ENCODE measurements around the gene TMEM123. TPM values are rescaled to one million over a fixed set of nuclear protein-coding genes. Genes with fewer than 3 reads are reported as not detected.

Gene TMEM123
- total and polyA plus RNA-seq, 2 of the 4 experiments (the other 2 are of a cell fraction), result 96.9 to 127 TPM

GRCh38 chr11:102435688-102436087 is 16.9 kb downstream of the TMEM123 start:
- WGBS, 2 experiments (ENCODE audit: extremely low coverage in 2 of 2, insufficient read length in 1 of 2), result no CpG with 5 or more reads among the region's 3 CpGs
- H2BK15ac ChIP-seq (ENCODE audit: low read depth, low read length), result no peak overlapping the region
- TF ChIP-seq NFE2L2 (IDR thresholded peaks at IDR 0.05; ENCODE audit: low read depth, low read length) (no peak), CHD1 (IDR thresholded peaks at IDR 0.05; ENCODE audit: low read depth, low read length) (no peak), SMC3 (IDR thresholded peaks at IDR 0.05; ENCODE audit: low read depth, low read length) (no peak), RFX5 (IDR thresholded peaks at IDR 0.05; ENCODE audit: low read depth, low read length) (no peak), ELK1 (IDR thresholded peaks at IDR 0.05; ENCODE audit: borderline replicate concordance, low read depth, low read length) (no peak), POLR2A (IDR thresholded peaks at IDR 0.05; ENCODE audit: low read depth, low read length) (no peak), BHLHE40 (IDR thresholded peaks at IDR 0.05; ENCODE audit: low read depth, low read length) (no peak), MAZ (IDR thresholded peaks at IDR 0.05; ENCODE audit: borderline replicate concordance, low read depth, low read length) (no peak), RAD21 (IDR thresholded peaks at IDR 0.05; ENCODE audit: low read length) (no peak), CEBPB (IDR thresholded peaks at IDR 0.05; ENCODE audit: low read depth, low read length) (no peak), MAFK (IDR thresholded peaks at IDR 0.05; ENCODE audit: low read depth, low read length) (no peak), MXI1 (IDR thresholded peaks at IDR 0.05; ENCODE audit: borderline replicate concordance, low read depth, low read length) (no peak)

More at GRCh38 chr11:102435688-102436087, 16.9 kb downstream of the TMEM123 start:
- no peak overlapping the region for H4K5ac ChIP-seq (ENCODE audit: low read depth, low read length)
- ATAC-seq (ENCODE audit: low read depth) (no peak), DNase-seq (no peak)
- no peak overlapping the region for H3K18ac ChIP-seq (ENCODE audit: low read depth, low read length)
- no peak overlapping the region for H4K8ac ChIP-seq (ENCODE audit: low read depth in 2 of 2, low read length in 2 of 2)
- no peak overlapping the region for H3K9ac ChIP-seq (ENCODE audit: low read depth, low read length)
- no peak overlapping the region for H3K4ac ChIP-seq (ENCODE audit: low read depth, low read length)
- peaks cover 1% of the 10 kb centered on the region for H3K36me3 ChIP-seq (ENCODE audit: control insufficient read depth, insufficient read depth, low read length)
- H3K56ac ChIP-seq (ENCODE audit: extremely low read depth, insufficient read depth, low read length), result no peak overlapping the region
- no peak overlapping the region for H2BK5ac ChIP-seq (ENCODE audit: low read depth, low read length, poor library complexity, severe bottlenecking)
- peaks cover 24 to 64% of the 10 kb centered on the region in 2 experiments; a peak in 3 of 4 replicates for H3K79me1 ChIP-seq (ENCODE audit: low read depth in 1 of 2, low read length in 2 of 2)
- H3K4me1 ChIP-seq (ENCODE audit: control insufficient read depth, insufficient read depth, low read length), result peaks cover 4% of the 10 kb centered on the region
- no peak overlapping the region for H4K91ac ChIP-seq (ENCODE audit: insufficient read depth, low read depth, low read length)
- H3K4me2 ChIP-seq (ENCODE audit: low read depth, low read length), result no peak overlapping the region
- no peak overlapping the region for H3K23ac ChIP-seq (ENCODE audit: low read depth, low read length)
- no TSS peak for BruUV-seq (replicated peaks)
- ChIA-PET CTCF (interaction anchor here (1.6 kb wide), 1 partner anchor 45 kb away, joined by 5 read pairs; no protein-coding TSS in a partner anchor), POLR2A (ENCODE audit: unreplicated experiment) (no interaction called here)
- H3K14ac ChIP-seq (replicated peaks; ENCODE audit: low read depth, low read length), result no peak overlapping the region
- no peak overlapping the region for H2AFZ ChIP-seq (replicated peaks; ENCODE audit: low read length, poor library complexity)
- no peak overlapping the region for H3K4me3 ChIP-seq (ENCODE audit: insufficient read depth, low read depth, low read length)
- intact Hi-C loops (cut with micrococcal nuclease), result loop anchor here (5.0 kb wide), 1 partner anchor 38 kb away; no protein-coding TSS in a partner anchor
- no peaks in the 10 kb centered on the region for H3K27me3 ChIP-seq (ENCODE audit: control insufficient read depth, insufficient read depth, low read length)
- no peak overlapping the region for H2AK5ac ChIP-seq (ENCODE audit: low read depth, low read length)
- H3K9me1 ChIP-seq (ENCODE audit: insufficient read depth, low read length), result no peaks in the 10 kb centered on the region; the same call in none of the 2 replicates
- H2BK120ac ChIP-seq (ENCODE audit: low read depth, low read length), result no peak overlapping the region
- peaks cover 2% of the 10 kb centered on the region; the same call in 1 of the 2 replicates for H3K9me3 ChIP-seq (ENCODE audit: control insufficient read depth, insufficient read depth, low read length)
- H3K27ac ChIP-seq (ENCODE audit: insufficient read depth, low read length), result no peak overlapping the region
- no peaks in the 10 kb centered on the region for H4K20me1 ChIP-seq (ENCODE audit: insufficient read depth, low read length)
- no peak overlapping the region for H2AK9ac ChIP-seq (replicated peaks; ENCODE audit: low read depth, low read length, poor library complexity)
- dilution Hi-C loops (cut with HindIII; ENCODE audit: low sequenced_read_pairs, unreplicated experiment), result no loop called here
- no peak overlapping the region for H2BK20ac ChIP-seq (ENCODE audit: low read depth, low read length)
- in situ Hi-C loops (cut with MboI; ENCODE audit: low sequenced_read_pairs), result no loop called here
